NCI-H82 treated with DMSO at 0.1 percent for 48 hours (cell line): ENCODE measurements around the gene TMEM158.

Source experiments
- DNase-seq: peaks from one replicate; lab custom pipeline; 2025; ENCODE audit not compliant: unreplicated experiment; lab: John Stamatoyannopoulos, UW

The TMEM158 gene

GRCh38 chr3:45234250-45234649 lies 8.2 kb upstream of the TMEM158 start:
- no peak for DNase-seq

- no peak for DNase-seq
These were observed 6.4 kb upstream of the TMEM158 start for GRCh38 chr3:45232521-45232920.

- DNase-seq, result no peak
These were observed 1.9 kb upstream of the TMEM158 start for GRCh38 chr3:45227946-45228345.

DNA sequence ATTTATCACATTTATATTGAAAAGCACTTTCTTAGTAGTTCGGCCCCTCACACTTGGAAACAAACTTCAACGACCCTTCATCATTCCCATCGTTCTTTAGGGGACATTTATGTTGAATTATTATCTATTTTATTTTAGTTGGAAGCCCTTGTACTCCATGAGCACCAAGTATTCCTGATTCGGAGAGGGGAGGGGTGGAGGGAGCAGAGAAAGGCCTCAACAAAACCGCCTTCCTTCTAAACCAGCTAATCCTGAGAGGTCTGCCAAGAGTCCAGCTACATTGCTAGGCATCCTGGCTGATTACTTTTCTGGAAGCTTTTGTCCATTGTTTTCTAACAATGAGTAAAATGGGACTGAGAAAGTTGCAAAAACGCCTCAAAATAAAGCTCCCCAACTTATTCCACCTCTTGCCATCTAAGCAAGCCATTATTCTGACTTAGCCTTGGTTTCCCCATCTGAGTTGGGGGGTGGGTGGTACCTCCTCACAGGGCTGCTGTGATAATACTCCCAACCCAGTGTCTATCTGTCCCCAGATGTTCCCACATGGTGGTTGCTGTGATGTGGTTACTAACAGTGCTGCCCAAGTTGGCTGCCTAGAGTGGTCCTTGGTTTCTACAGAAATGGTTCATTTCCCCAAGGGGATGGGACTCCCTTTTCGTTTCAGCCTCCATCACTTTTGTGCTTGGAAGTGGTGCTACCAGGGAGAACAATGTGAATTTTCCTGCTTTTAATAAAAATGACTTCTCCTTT lies 1.2 kb upstream of the TMEM158 start:
- DNase-seq, result no peak

GRCh38 chr3:45225465-45226205 lies 452 bp downstream of the TMEM158 start:
- DNase-seq, result no peak

- peak; percentile 14 for DNase-seq
These were observed 1.1 kb downstream of the TMEM158 start for GRCh38 chr3:45224824-45225464.

DNA sequence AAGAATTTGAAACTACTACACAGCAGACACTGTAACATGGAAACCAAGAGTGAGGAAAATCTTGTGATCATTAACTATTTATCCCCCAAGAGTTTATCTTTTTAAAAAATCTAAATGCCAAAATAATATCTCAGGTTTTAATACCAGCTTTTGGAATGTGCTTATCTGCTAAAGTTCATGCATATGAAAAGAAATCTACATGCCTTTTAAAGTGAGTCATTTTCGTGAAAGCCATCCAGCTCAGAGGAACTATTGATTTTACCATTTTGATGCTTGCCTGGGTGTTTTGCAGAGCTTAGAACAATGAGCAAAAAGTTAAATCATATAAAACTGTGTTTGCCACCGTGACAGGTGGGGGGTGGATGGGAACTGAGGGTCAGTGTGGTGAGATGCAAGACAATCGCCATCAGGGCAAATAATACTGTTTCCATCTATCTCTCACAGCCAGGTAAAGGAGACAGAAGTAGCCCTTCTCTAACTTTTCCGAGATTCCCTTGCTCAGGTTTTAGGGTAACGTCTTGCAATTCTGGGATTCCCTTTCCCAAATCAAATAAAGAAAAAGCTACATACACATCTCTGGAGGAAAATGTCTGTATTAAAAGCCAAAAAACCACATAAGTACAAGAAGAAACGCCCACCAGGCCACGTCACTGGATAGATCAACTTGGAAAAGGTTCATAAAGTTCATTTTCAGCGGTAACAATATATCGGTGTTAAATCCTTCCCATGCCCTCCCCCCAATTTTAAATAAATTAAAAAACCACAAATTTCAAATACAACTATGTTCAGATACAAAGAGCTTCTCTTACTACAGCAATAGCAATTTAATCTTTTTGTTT lies 2.0 kb downstream of the TMEM158 start:
- DNase-seq, result no peak

GRCh38 chr3:45219694-45220093 lies 6.4 kb downstream of the TMEM158 start:
- DNase-seq, result no peak

DNA sequence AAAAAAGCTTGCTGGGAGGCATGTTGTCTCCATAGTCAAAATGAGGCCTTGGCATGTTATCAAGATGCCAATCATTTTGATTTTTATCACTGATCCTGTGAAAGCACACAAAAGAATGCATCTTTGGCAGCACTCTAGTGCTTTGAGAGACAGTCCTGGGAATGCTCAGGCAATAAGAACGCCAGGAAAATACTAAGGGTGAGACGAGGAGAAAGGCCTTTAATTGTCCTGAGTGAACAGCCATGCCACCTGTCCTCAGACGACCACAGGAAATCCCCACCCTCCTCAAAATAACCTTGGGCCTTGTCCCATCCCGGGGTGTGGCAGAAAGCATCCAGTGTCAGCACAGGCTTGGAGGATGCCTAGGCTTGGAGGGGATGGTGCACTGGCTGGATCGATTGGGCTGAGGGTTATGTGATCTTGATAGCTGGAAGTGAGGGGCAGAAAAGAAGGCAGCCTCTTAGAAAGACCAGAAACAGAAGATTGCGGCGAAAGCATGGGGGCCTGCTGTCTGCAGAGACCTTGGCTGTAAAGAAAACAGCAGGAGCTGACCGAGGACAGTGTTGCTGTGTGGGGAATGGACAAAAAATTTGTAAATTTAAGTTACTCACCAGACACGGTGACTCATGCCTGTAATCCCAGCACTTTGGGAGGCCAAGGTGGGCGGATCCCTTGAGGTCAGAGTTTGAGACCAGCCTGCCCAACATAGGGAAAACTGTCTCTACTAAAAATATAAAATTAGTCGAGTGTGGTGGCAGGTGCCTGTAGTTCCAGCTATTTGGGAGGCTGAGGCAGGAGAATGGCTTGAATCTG lies 7.3 kb downstream of the TMEM158 start:
- no peak for DNase-seq

- no peak for DNase-seq
These were observed 10.0 kb downstream of the TMEM158 start for GRCh38 chr3:45216021-45216609.

DNA sequence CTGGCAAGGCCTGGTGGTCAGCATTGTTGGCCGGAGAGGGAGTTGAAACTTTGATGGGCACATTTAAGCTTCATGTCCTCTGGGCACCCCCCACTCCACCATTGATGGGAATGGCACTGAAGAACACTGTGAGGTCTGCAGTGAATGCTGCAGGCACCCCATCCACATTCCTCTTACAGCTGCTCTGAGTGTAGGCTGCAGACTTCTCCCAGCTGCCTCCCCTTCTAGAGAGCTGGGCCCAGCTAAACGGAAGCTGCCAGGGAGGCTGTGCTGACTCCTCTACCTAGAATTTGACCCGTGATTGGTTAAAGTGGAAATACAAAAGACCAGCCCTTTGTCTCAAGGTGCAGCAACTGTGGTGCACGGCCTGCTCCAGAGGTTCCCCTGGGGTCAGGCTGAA lies 10.6 kb downstream of the TMEM158 start:
- DNase-seq, result no peak

GRCh38 chr3:45214061-45214680 lies 11.9 kb downstream of the TMEM158 start:
- no peak for DNase-seq

GRCh38 chr3:45212095-45212468 lies 14.0 kb downstream of the TMEM158 start:
- no peak for DNase-seq

DNA sequence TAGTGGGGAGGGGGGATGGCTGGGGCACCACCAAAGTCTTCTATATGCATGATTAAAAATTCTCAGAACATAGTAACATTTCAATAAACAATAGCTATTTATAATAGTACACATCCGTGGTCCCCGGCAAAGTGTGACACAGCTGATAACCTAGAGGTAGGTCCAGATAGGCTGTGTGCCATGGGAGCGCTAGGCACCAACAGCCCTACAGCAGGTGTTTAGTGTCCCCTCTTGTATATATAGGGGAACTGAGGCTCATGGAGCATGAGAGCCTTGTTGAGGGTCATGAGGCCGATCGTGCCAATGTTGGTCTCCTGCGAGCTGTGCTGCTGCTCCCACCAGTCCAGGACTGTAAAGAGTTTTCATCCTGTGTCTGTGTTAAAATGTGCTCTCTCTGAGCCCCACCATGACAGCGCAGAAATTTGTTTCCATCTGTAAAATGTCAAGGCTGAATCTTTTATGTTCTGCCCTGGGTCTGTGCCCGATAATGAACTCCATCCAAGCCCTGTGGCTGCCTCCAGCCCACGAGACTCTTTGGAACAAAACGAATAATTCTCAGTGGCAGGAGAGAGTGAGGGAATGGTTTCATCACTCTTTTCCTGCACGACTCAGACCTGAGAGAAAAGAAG lies 14.5 kb downstream of the TMEM158 start:
- DNase-seq, result no peak

GRCh38 chr3:45210308-45211041 lies 15.6 kb downstream of the TMEM158 start:
- DNase-seq, result peak; percentile 20

DNA sequence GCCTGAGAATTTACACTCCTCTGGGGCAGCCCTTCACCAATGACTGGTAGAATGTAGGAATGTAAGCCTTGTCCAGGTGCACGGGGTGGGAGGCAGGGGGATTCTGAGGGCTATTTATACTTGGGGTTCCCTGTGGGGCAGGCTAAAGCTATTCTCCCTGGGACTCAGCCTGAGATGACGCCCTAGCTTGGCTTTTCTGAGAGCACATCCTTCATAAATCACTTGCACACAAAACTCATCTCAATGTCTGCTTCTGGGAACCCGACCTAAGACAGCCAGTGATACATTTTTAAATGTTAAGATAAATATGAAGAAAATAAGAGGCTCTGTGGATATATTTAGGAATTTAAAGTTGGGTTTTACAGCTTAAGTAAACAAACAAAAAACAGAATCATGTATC lies 16.6 kb downstream of the TMEM158 start:
- DNase-seq, result no peak

- DNase-seq, result no peak
These were observed 17.5 kb downstream of the TMEM158 start for GRCh38 chr3:45208586-45208985.

DNA sequence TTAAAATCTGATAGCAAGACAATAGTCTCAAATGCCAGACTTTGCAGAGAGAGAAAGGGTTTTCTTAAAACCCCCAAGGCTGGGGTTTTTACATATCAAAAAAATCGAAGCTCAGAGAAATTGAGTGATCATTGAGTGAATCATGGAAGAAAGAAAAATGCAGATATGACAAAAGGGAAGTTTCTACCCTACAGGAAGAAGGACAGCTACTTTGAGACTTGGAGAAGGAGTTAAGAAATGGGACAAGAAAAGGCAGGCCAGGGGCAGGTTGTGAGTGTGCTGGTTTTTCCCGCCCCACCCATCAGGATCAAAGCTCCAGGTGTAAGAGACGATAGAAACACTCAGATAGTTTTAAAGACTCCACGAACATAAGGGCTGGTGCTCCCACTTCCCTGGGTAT lies 18.6 kb downstream of the TMEM158 start:
- DNase-seq, result no peak
